ENCODE data around the gene RUNX3. TPM values are rescaled to one million over a fixed set of nuclear protein-coding genes. Genes with fewer than 3 reads are reported as not detected.
A peak's percentile ranks its signal among the peaks of the same experiment; 100 is the strongest.

Gene RUNX3
- polyA plus RNA-seq, 1 of the 3 experiments (the other 2 are of a cell fraction): not detected

DNA sequence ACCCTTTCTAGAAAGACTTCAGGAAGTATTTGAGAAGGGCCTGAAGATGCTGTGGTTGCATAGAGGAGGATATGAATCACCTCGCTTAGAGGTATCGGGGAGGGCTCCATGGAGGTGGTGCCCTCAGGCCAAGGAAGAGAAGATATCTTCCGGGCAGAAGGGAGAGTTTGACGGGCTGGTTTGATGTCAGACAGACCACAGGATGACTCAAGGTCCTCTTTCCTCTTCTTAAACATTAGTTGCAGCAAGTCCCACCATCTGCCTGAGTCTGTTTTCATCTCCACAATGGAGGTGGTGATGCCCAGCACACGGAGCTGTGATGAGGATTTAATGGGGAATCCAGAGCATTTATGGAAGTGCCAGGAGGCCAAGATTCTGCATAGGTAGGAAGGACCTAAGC is 25.1 kb upstream of the RUNX3 start:
- Histone ChIP-seq H3K27me3 (ENCODE audit: insufficient read depth) (no peaks in the 10 kb centered on the region), H3K36me3 (replicated peaks in 1 of 2; ENCODE audit: control insufficient read depth in 1 of 2, insufficient read depth in 2 of 2, low read length in 1 of 2) (no peaks in the 10 kb centered on the region), H3K9ac (no peak overlapping the region), H3K4me1 (ENCODE audit: control insufficient read depth in 1 of 2, insufficient read depth in 2 of 2, low read depth in 1 of 2, low read length in 1 of 2) (no peaks in the 10 kb centered on the region), H3K9me3 (no peaks in the 10 kb centered on the region), H3K4me2 (no peak overlapping the region), H3K79me2 (ENCODE audit: insufficient read depth) (no peaks in the 10 kb centered on the region), H4K20me1 (ENCODE audit: insufficient read depth) (no peaks in the 10 kb centered on the region), H3K9me2 (no peaks in the 10 kb centered on the region), H3K27ac (ENCODE audit: low read depth in 2 of 2, low read length in 1 of 2) (no peak overlapping the region), H3F3A (replicated peaks; ENCODE audit: insufficient read depth) (no peaks in the 10 kb centered on the region), H2AFZ (ENCODE audit: low read depth) (no peak overlapping the region), H3K4me3 (ENCODE audit: low read depth in 2 of 2, low read length in 1 of 2) (no peak overlapping the region)
- POLR2A ChIA-PET: no interaction called here
- TF ChIP-seq RAD21 (IDR thresholded peaks at IDR 0.05; ENCODE audit: low read length) (no peak), MXI1 (IDR thresholded peaks at IDR 0.05; ENCODE audit: low read depth, low read length) (no peak), EZH2phosphoT487 (IDR thresholded peaks at IDR 0.05; ENCODE audit: borderline replicate concordance, low read depth) (no peak), ELF1 (IDR thresholded peaks at IDR 0.05) (no peak), TCF12 (IDR thresholded peaks at IDR 0.05) (0 out of 2 replicates have a peak, but pooled peaks have one; percentile 5), FOSL2 (IDR thresholded peaks at IDR 0.05; ENCODE audit: borderline replicate concordance, low read depth) (peak; percentile 25; the same call in 1 of the 2 replicates)
- 54% methylated on average over 5 of the region's 5 CpGs for WGBS (ENCODE audit: low lambda C conversion rate)
- no peak for DNase-seq
- CTCF ChIA-PET: interaction anchor here (2.7 kb wide), 1 partner anchor 82 kb away, joined by 9 read pairs; no protein-coding TSS in a partner anchor

DNA sequence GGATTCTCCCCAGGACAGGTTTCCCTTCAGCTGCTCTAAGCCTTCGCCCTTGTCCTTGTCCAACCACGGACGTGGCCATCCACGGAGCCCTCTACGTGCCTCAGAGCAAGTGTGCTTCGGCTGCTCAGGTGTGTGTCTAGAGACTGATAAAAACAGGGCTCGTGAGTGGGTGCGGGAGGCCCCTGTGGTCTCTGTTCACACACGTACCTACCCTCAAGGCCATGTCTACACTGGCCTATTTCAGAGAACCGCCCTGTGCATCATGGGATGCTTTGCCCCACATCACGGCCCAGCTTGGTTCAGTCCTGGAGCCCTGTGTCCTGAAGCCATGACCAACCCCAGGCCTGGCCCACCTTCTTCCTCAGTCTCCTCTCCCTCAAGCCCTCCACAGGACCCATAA is 24.6 kb upstream of the RUNX3 start:
- H3K9ac ChIP-seq: no peak overlapping the region
- no peaks in the 10 kb centered on the region for H3K9me3 ChIP-seq
- no peak overlapping the region for H3K27ac ChIP-seq (ENCODE audit: low read depth in 2 of 2, low read length in 1 of 2)
- no peaks in the 10 kb centered on the region for H3K27me3 ChIP-seq (ENCODE audit: insufficient read depth)
- no peaks in the 10 kb centered on the region for H3K9me2 ChIP-seq
- H3K79me2 ChIP-seq (ENCODE audit: insufficient read depth): no peaks in the 10 kb centered on the region
- ChIA-PET POLR2A (no interaction called here), CTCF (interaction anchor here (2.7 kb wide), 1 partner anchor 83 kb away, joined by 9 read pairs; no protein-coding TSS in a partner anchor)
- no peak overlapping the region for H3K4me2 ChIP-seq
- WGBS (ENCODE audit: low lambda C conversion rate): 86% methylated on average over 11 of the region's 11 CpGs
- DNase-seq: no peak
- TF ChIP-seq SMC3 (IDR thresholded peaks at IDR 0.05; ENCODE audit: low read depth, low read length) (no peak), TCF12 (IDR thresholded peaks at IDR 0.05) (no peak), RCOR1 (IDR thresholded peaks at IDR 0.05; ENCODE audit: low read length) (no peak), ELF1 (IDR thresholded peaks at IDR 0.05) (no peak), SIN3A (IDR thresholded peaks at IDR 0.05; ENCODE audit: borderline replicate concordance, low read depth, low read length) (no peak), FOXM1 (IDR thresholded peaks at IDR 0.05; ENCODE audit: low read depth) (no peak), JUND (IDR thresholded peaks at IDR 0.05) (no peak), RFX5 (IDR thresholded peaks at IDR 0.05; ENCODE audit: low read length) (no peak), FOXJ3 (CRISPR knock-in tag; IDR thresholded peaks at IDR 0.05) (no peak), TEAD4 (IDR thresholded peaks at IDR 0.05; ENCODE audit: borderline replicate concordance, insufficient read depth) (no peak), GATA2 (CRISPR knock-in tag; IDR thresholded peaks at IDR 0.05) (no peak), RAD21 (IDR thresholded peaks at IDR 0.05; ENCODE audit: low read length) (no peak)
- TF ChIP-seq, protein P1, sequence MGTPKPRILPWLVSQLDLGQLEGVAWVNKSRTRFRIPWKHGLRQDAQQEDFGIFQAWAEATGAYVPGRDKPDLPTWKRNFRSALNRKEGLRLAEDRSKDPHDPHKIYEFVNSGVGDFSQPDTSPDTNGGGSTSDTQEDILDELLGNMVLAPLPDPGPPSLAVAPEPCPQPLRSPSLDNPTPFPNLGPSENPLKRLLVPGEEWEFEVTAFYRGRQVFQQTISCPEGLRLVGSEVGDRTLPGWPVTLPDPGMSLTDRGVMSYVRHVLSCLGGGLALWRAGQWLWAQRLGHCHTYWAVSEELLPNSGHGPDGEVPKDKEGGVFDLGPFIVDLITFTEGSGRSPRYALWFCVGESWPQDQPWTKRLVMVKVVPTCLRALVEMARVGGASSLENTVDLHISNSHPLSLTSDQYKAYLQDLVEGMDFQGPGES (IDR thresholded peaks at IDR 0.05; ENCODE audit: low read depth, low read length): no peak
- TF ChIP-seq, protein P2, sequence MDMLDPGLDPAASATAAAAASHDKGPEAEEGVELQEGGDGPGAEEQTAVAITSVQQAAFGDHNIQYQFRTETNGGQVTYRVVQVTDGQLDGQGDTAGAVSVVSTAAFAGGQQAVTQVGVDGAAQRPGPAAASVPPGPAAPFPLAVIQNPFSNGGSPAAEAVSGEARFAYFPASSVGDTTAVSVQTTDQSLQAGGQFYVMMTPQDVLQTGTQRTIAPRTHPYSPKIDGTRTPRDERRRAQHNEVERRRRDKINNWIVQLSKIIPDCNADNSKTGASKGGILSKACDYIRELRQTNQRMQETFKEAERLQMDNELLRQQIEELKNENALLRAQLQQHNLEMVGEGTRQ (IDR thresholded peaks at IDR 0.05; ENCODE audit: borderline replicate concordance, low read depth, low read length): no peak
- TF ChIP-seq, protein P3, sequence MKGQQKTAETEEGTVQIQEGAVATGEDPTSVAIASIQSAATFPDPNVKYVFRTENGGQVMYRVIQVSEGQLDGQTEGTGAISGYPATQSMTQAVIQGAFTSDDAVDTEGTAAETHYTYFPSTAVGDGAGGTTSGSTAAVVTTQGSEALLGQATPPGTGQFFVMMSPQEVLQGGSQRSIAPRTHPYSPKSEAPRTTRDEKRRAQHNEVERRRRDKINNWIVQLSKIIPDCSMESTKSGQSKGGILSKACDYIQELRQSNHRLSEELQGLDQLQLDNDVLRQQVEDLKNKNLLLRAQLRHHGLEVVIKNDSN (IDR thresholded peaks at IDR 0.05; ENCODE audit: borderline replicate concordance, low read depth): no peak
- H3F3A ChIP-seq (replicated peaks; ENCODE audit: insufficient read depth): no peaks in the 10 kb centered on the region
- H3K4me3 ChIP-seq (ENCODE audit: low read depth in 2 of 2, low read length in 1 of 2): no peak overlapping the region
- no peaks in the 10 kb centered on the region for H3K36me3 ChIP-seq (replicated peaks in 1 of 2; ENCODE audit: control insufficient read depth in 1 of 2, insufficient read depth in 2 of 2, low read length in 1 of 2)
- H2AFZ ChIP-seq (ENCODE audit: low read depth): no peak overlapping the region
- H4K20me1 ChIP-seq (ENCODE audit: insufficient read depth): no peaks in the 10 kb centered on the region
- H3K4me1 ChIP-seq (ENCODE audit: control insufficient read depth in 1 of 2, insufficient read depth in 2 of 2, low read depth in 1 of 2, low read length in 1 of 2): no peaks in the 10 kb centered on the region
